Stimulated activated CD8-positive, alpha-beta memory T cell treated with anti-CD3 and anti-CD28 coated beads, Interleukin-15, amount 100 ng/mL, for 1 hour (primary cell): ENCODE measurements around the gene CITED2.
"Not testable (repeated sequence)": the region's sequence is repeated elsewhere in the genome, so short reads cannot be mapped to it uniquely, and the experiment has no call there.

ENCODE experiments used
- DNase-seq: peaks from one replicate; pipeline ENCODE4 v3.0.0-alpha.2; 2020; ENCODE audit warnings: low read depth

Gene CITED2, protein sequence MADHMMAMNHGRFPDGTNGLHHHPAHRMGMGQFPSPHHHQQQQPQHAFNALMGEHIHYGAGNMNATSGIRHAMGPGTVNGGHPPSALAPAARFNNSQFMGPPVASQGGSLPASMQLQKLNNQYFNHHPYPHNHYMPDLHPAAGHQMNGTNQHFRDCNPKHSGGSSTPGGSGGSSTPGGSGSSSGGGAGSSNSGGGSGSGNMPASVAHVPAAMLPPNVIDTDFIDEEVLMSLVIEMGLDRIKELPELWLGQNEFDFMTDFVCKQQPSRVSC

DNA sequence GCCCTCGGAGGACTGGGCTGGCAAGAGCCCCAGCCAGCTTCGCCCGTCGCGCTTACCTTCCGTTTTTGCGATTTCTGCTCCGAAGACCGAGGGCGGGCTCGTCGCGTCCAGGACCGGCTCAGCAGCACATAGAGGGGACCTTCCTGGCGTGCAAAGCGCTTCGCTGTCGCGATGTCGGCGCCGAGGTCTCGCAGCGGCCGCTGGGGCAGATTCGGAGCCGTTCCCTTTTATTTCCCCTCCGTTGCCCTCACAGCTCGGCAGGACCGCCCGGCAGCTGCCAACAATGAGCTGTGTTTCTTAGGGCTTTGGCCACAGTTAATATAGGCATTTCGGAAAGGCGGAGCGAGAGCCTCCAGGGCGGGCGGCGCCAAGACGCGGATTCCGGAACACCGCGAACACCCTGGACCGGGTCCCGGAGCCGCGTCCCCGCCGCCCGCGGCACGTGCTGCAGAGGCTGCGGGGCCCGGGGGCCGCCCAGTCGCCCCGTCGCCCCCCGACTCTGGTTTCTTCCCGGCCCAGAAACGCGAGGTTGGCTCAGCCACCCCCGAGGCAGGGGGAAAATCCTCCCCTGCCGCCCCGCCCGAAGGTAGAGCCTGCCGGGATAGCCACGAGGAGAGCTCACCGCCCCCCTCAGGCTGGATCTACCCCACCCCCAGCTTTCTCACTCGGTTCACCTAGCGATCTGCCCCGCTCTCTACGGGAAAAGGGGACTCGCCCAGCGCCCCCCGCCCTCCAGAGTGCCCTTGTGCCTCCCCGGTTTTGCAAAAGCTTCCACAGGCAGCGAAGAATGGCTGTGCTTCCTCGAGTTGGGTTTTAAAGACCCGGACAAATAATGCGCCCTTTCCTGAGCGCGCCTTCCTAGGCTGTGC, at the start of gene CITED2:
TSS of gene CITED2 (minus strand) at position 292 of the 869 bp plus-strand sequence. CDS start 704 bp downstream, outside the sequence.
- peak; percentile 88 for DNase-seq

DNA sequence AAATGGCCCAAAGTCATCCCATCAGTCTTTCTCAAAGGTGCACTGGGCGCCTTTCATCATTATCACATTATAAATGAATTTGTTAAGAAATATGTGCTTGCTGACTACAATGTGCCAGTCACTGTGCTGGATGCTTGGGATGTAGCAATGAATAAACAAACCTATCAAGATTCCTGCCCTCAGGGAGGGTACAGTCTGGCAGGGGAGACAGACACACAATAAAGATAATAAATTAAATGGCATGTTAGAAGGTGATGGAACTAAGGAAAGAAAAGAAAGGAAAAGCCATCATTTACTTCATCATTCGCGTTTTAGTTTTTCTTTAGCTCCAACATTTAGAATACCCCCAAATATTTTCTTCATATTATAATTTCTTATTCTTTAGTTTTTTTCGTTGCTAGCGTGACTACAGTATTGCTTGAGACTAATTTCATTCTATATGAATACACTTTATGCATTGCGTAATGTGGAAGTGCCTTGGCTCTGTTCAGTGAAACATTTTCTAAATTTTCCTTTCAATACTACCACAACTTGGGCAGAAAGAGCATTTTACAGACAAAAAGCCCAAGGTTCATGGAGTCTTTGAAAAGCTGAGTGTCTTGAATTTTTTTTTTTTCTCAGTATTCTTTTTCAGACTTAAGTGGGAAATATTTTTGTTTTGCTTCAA, 48.7 kb upstream of the CITED2 start:
- DNase-seq = no peak

DNA sequence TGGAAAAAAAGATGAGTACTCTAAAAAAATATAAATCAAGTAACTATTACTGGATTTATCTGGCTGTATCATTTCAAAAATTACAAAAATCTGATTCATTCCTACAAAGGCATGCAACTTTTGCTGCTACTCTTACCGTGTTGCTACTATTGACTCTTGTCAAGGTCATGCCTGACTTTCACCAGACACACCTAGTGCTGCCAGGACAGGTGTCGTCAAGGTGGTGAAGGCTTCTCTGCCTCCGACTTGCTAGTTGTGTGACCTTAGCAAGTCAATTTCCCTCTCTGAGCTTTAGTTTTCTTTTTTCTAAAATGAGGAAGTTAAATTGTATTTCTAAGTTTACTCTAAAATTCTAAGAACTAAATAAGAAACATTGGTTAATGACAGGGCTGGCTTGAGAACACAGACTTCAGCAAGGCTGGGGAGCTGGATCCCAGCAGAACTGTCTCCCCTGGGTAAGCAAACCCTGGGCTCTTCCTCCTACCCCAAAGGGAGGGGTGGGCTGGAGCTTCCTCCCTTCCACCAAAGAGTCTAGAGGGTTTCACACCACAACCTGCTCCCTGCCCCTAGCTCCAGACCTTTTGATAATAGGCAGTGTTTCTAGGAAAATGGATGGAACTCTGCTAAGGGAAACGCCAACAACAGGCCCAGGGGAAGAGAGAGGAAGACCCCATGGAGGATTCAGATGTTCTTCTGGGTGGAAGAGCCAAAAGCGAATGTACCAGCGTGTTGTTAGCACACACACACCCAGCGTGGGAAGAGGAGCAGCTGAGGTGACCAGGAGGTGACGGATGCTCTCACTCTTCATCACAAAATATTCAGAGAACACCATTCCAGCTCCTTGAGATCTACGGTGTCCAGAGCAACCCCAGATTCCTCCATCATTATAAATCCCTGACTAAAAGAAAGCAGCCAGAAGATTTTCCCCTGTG, 47.9 kb upstream of the CITED2 start:
- DNase-seq = no peak

DNA sequence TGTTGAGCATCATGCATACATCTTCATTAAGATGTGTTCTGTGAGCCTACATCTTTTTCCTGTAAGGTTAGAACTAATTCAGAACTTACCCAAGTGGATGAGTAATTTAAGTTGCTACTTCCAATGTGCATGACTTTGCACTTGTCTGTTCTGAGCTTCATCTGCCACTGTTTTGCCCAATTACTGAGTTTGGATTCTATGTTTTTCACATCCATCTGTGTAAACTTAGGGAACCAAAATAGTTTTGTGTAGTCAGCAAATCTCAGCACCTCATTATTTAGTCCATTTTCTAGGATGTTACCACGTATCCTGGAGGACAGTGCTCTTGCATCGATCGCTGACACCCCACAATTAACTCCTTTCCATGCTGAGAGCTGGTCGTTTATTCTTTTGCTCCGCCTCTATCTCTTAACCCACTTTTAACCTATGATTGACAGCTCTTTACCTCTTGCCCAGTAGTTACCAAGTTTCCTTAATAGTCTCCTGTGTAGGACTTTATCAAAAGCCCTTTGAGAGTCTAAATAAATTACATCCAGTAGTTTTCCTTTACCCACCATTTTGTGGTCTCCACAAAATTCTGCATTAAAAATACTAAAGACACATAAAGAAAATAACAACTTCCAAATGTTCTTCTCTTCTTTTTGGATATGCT, 44.2 kb upstream of the CITED2 start:
- no peak for DNase-seq

DNA sequence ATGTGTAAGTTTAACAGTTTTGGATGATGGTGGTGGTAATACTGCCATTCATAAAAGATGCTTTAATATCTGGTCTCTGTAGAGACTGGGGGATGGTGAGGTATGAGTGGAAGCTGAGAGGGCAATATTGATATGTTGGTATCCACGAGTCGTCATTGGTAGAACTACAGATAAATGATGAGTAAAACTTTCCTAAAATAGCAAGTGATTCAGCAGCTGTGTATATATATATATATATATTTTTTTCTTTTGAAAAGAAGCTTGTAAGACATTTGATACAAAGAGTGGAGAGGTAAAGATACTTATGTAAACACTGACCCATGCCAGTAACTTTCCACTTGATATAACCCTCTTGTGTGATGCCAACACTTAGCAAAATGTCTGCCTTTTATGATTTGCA, 41.7 kb upstream of the CITED2 start:
- DNase-seq = no peak

DNA sequence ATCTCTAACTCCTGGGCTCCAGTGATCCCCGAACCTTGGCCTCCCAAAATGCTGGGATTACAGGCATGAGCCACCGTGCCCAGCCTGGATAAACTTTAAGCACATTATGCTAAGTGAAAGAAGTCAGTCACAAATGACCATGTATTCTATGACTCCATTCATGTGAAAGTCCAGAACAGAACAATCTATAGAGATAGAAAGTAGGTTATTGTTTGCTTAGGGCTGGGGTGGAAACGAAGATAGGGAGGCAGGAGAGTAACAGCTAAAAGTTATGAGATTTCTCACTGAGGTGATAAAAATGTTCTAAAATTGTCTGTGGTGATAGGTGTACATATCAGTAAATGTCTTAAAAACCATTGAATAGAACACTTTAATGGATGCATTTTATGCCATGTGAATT, 40.9 kb upstream of the CITED2 start:
- no peak for DNase-seq

DNA sequence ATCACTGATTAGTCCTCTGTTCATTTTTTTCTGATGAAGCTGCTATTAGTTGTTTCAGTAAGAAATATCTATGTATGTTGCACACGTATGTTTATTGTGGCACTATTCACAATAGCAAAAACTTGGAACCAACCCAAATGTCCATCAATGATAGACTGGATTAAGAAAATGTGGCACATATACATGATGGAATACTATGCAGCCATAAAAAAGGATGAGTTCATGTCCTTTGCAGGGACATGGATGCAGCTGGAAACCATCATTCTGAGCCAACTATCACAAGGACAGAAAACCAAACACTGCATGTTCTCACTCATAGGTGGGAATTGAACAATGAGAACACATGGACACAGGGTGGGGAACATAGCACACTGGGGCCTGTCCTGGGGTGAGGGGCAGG, 37.7 kb upstream of the CITED2 start:
- DNase-seq = not testable (repeated sequence)

DNA sequence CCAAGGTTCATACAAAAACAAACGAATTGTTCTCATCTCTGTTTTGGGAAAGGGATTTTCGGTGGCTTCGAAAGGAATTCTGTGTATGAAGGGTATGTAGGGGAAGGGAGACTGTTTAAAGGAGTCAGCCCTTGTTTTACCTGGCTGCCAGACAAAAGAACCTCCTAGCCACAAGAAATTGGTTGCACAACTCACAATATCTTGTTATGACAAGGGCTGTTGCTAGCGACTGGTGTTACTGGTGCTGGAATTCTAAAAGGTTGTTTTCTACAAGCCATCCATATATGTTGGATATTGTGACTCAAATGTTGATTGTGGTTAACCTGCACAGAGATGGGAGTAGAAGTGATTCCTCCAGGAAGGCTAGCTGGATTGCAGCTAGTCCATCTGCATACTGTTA, 34.6 kb upstream of the CITED2 start:
- DNase-seq = no peak

DNA sequence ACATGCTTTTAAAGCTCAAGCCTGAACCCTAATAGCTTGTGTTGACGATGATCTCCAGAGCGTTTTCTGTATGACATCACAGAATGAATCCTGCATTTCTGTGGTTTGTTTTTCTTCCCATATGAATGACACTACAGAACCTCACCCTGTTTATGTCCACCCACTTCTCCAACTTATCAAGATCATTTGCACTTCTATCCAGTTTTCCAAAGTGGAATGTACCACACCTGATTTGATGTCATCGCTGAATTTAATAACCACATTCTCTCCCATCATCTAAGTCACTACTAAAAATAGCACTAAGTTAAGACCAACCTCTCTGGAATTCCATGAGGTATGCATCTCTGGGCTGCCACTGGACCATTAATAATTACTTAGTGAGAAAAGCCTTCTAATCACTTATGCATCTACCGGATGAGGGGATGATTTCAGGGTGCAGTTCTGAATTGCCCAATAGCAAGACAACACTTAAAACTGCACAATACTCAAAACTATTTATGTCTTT, 33.3 kb upstream of the CITED2 start:
- no peak for DNase-seq

DNA sequence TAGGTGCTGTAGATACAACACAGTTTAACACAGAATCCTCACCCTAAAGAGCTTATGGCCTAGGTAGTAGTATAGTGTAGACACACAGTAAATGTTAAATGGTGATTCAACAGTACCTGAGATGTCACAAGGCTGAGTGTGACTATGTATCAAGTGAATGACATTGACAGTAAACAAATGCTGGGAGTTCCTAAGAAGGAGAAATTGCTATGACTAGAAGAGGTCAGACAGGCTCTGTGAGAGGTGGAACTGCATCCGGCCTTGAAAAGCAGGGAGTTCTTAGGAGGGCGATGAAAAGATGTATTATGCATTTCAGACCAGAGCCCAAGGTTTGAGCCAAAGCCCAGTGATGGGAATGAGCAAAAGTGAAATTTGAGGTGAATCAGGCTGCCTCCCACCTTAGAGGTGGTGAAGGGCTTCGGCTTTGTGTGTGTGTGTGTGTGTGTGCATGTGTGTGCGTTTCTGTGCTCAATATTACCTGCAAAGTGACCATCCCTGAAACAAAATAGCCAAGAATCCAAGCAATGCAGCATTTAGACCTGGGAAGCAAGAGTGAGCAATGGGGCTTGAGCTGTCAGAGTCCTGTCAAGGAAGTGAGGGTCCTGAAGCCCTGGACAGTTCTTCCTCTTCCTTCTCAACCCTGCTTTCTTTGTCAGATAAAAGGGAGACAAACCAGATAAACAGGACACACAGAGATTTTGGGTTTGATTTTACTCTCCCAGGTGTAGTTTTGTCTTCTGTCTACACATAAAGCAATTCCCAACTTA, 32.3 kb upstream of the CITED2 start:
- no peak for DNase-seq

DNA sequence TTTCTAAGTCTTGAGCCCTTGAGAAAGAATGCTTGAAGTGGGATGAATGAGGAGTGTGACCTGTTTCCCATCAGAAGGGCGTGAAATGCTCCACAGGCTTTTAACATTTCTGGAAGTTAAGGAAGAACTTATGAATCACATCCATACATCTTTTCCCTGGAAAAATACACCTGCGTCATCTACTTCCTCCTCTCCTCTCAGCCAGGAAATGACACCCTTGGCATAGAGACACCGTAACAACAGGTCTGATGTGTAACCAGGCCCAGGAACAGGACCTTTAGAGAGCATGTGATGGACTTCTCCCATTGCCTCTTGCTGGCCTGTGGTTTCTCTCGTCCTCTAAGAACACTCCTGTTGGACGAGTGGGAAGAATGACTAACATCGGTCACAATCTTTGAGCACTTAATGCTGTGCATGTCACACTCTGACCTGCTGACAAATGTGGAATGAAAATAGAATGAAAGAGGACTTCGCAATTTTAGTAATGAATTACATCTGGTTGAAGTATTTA, 28.5 kb upstream of the CITED2 start:
- no peak for DNase-seq

DNA sequence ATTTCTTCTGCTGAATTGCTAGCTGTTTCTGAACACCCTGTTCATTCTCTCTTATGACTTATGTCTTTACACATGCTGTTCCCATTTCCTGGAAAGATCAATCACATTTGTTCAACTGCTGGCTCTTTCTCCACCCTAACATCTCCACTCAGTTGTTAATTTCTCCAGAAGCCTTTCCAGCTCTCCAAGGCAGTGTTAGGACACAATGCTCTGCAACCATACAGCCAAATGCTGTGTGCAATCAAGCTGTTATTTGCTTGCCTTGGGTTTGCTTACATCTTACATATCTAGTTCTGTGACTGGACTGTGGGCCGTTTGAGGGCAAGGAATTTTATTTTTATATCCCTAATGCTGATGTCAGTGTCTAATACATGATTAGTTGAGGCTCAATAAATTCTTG, 24.2 kb upstream of the CITED2 start:
- DNase-seq = no peak

DNA sequence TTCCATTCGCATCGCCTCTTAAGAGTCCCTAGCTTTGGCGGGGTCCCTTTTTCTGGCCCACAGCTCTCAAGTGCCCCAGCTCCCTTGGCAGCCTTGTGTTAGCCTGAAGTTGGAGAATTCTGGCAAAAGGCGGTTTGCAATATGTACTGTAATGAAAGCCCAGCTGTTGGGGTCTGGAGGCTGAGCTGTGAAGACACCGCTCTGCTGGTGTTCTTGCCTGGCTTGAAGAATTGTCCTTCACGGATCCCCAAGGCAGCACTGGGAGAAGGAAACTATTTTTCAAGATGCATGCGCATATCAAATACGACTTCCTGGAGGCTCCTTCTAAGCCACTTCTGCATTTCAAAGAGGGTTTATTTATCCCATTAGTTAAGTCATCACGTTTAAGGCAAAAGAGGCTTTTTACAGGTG, 21.4 kb upstream of the CITED2 start:
- DNase-seq = no peak

DNA sequence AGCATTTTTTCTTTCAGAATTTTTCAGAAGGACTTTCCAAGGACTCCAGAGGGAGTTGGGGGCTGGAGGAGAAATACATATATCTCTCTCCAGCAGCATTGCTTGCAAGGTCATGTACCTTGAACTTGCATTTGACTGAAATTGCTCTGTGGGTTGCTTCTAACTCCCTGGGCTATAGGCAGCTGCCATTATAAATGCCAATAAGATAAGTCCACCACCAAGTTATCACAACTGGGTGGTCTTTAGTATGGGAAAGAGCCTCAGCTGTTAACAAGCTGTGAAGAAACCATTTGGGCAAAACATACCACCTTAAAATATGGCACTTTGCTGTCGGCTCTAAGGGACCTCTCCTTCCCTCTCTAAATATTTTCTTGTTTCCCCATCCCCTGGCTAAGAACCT, 20.9 kb upstream of the CITED2 start:
- DNase-seq = no peak

DNA sequence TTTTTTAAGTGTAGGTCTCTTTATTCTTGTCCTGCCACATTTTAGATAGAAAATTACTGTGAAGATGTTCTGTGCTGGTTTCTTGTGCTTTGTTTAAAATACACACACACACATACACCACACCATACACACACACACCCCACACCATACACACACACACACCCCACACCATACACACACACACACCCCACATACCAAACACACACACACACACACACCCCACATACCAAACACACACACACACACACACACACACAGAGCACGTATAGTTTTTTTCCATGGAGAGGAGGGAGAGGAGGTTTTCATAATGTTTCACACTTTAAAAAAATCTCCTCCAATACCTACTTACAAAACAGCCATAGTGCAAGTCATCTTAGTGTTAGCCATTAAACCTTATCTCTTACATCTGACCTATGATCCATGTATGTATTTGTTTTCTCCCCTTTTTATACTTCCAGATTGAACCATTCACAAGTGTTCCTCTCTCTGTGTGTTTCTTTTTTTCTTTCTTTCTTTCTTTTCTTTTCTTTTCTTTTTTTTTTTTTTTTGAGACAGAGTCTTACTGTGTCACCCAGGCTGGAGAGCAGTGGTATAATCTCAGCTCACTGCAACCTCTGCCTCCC, 19.7 kb upstream of the CITED2 start:
- no peak for DNase-seq

DNA sequence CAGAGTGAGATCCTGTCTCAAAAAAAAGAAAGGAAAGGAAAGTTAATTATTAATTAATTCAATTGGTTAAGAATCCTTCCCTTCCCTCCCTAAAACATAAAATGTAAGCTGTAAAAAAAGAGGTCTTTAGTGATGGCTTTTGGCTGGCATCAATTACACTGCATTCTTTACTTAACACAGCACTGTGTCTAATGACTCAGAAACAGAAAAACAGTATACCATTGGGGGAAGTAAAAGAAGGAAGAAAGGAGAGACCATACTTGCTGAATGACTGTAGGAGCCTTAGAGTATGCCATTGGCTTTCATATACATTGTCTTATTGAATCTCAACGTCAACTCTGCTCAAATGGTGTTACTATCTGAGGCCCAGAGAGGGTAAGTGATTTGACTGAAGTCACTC, 18.3 kb upstream of the CITED2 start:
- DNase-seq = no peak

DNA sequence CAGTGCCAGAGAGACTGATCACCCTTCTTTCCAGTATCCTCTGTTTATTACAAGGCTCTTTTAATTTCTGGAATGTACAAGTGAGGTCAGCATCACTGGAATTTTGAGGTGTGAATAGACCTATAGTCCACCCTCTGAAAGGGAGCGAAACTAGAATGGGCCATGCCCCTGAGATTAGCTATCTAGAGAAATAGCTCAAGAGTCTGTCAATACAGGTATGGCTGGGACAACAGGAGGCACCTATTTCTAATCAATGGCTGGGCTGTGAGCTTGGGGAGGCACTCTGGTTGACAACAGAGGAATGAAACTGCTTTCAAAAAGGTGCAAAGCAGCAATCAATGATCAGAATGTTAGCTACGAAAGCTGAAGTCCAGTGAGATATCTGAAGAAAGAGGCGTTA, 17.3 kb upstream of the CITED2 start:
- no peak for DNase-seq

DNA sequence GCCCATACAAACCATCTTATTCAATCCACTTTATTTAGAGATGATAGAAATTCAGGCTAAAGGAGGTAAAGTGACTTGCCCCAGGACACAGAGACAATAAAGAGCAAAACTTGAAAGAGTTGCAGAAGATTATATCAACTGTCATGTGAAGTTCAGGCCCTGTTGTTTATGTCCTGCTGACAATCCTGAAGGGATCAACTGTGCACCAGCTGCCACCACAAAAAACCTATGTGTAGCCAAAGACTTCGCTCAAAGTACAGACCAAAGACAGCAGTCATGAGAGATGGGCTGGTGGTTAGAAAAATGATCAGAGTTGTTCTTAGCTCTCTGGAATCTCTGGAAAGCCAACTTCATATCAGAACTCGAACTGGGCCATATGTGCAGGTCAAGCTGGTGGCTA, 16.0 kb upstream of the CITED2 start:
- DNase-seq = no peak

DNA sequence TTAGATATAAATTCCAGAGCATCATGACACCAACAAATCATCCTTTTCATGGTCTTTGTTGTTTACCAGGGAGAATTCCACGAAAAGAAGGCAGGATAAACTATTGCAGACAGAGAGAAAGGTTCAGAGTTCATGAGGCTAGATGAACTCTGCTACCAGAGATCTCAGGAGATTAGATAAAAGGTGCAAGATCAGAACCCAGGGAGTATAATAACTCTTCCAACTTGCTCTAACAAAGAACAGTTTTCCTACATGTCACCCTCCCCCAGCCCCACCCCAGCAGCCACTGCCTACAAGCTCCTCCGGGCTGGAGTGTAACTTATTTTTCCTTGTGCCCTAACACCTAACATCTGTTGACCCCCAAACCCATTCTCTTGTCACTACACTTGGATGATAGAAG, 13.9 kb upstream of the CITED2 start:
- DNase-seq = no peak

DNA sequence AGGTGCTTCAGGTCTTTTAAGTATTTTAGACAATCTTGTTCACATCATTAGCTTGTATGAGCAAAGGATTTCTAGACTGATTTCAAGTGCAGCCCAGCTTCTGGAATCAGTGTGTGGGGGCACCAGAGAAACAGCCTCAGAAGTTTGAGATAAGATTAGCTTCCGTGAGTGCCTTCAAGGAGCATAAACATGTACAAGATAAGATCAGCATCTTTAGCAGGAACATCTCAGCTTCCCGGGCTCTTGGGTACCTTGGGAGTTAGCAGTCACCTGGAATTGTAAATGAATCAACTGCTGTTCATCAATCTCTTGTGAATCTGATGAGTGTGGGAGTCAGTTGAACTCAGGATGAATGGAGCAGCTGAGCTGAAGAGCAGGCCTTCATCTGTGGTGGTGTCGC, 12.0 kb upstream of the CITED2 start:
- no peak for DNase-seq
